Measurements from ENCODE around the gene C1R.
"Not testable (repeated sequence)": the region's sequence is repeated elsewhere in the genome, so short reads cannot be mapped to it uniquely, and the experiment has no call there.

The C1R gene

GRCh38 chr12:7058163-7058845, 33.9 kb downstream of the C1R start:
- no peak overlapping the region for H2AFZ ChIP-seq (ENCODE audit: low read depth, low read length)
- H3K4me1 ChIP-seq (ENCODE audit: low read length), result no peaks in the 10 kb centered on the region
- H3K27me3 ChIP-seq (ENCODE audit: low read depth, low read length), result peaks cover 46% of the 10 kb centered on the region
- H3K36me3 ChIP-seq (replicated peaks; ENCODE audit: low read depth, low read length), result no peaks in the 10 kb centered on the region
- H3K27ac ChIP-seq (ENCODE audit: low read length), result no peak overlapping the region
- H3K79me2 ChIP-seq (ENCODE audit: low read length), result no peaks in the 10 kb centered on the region
- no peak for TF ChIP-seq EZH2phosphoT487 (IDR thresholded peaks at IDR 0.05; ENCODE audit: low read depth)
- H4K20me1 ChIP-seq (ENCODE audit: insufficient read depth, low read length), result no peaks in the 10 kb centered on the region
- no peak overlapping the region for H3K9ac ChIP-seq (ENCODE audit: low read length)
- H3K4me2 ChIP-seq (ENCODE audit: low read length), result no peak overlapping the region
- H3K9me3 ChIP-seq (ENCODE audit: insufficient read depth, low read length), result no peaks in the 10 kb centered on the region
- H3K4me3 ChIP-seq (ENCODE audit: low read length), result no peak overlapping the region

- not testable (repeated sequence) for H3K9ac ChIP-seq (ENCODE audit: low read length); H3K4me3 ChIP-seq (ENCODE audit: low read length); H3K27ac ChIP-seq (ENCODE audit: low read length); H3K4me1 ChIP-seq (ENCODE audit: low read length); H4K20me1 ChIP-seq (ENCODE audit: insufficient read depth, low read length); H3K79me2 ChIP-seq (ENCODE audit: low read length); H2AFZ ChIP-seq (ENCODE audit: low read depth, low read length); H3K36me3 ChIP-seq (replicated peaks; ENCODE audit: low read depth, low read length); H3K9me3 ChIP-seq (ENCODE audit: insufficient read depth, low read length); H3K4me2 ChIP-seq (ENCODE audit: low read length)
- H3K27me3 ChIP-seq (ENCODE audit: low read depth, low read length), result peaks cover 42% of the 10 kb centered on the region
Measured at GRCh38 chr12:7055736-7056135, 36.5 kb downstream of the C1R start.

- Histone ChIP-seq H3K4me1 (ENCODE audit: low read length) (no peaks in the 10 kb centered on the region), H4K20me1 (ENCODE audit: insufficient read depth, low read length) (no peaks in the 10 kb centered on the region), H3K36me3 (replicated peaks; ENCODE audit: low read depth, low read length) (no peaks in the 10 kb centered on the region), H3K4me2 (ENCODE audit: low read length) (no peak overlapping the region), H3K27me3 (ENCODE audit: low read depth, low read length) (peaks cover 34% of the 10 kb centered on the region), H3K9me3 (ENCODE audit: insufficient read depth, low read length) (no peaks in the 10 kb centered on the region), H3K4me3 (ENCODE audit: low read length) (no peak overlapping the region), H3K27ac (ENCODE audit: low read length) (no peak overlapping the region), H3K9ac (ENCODE audit: low read length) (no peak overlapping the region), H2AFZ (ENCODE audit: low read depth, low read length) (no peak overlapping the region), H3K79me2 (ENCODE audit: low read length) (no peaks in the 10 kb centered on the region)
- TF ChIP-seq EZH2phosphoT487 (IDR thresholded peaks at IDR 0.05; ENCODE audit: low read depth) (no peak), CTCF (IDR thresholded peaks at IDR 0.05; ENCODE audit: low read depth, low read length) (no peak)
Measured at GRCh38 chr12:7054925-7055324, 37.3 kb downstream of the C1R start.

- H3K4me2 ChIP-seq (ENCODE audit: low read length); H3K27ac ChIP-seq (ENCODE audit: low read length); H3K4me1 ChIP-seq (ENCODE audit: low read length); H3K9ac ChIP-seq (ENCODE audit: low read length); H4K20me1 ChIP-seq (ENCODE audit: insufficient read depth, low read length); H3K9me3 ChIP-seq (ENCODE audit: insufficient read depth, low read length); H3K4me3 ChIP-seq (ENCODE audit: low read length); H2AFZ ChIP-seq (ENCODE audit: low read depth, low read length); H3K79me2 ChIP-seq (ENCODE audit: low read length); H3K36me3 ChIP-seq (replicated peaks; ENCODE audit: low read depth, low read length): not testable (repeated sequence)
- peaks cover 13% of the 10 kb centered on the region for H3K27me3 ChIP-seq (ENCODE audit: low read depth, low read length)
Measured at GRCh38 chr12:7049973-7050372, 42.3 kb downstream of the C1R start.

GRCh38 chr12:7049445-7049951, 42.7 kb downstream of the C1R start:
- not testable (repeated sequence) for H4K20me1 ChIP-seq (ENCODE audit: insufficient read depth, low read length); H3K36me3 ChIP-seq (replicated peaks; ENCODE audit: low read depth, low read length); H3K4me2 ChIP-seq (ENCODE audit: low read length); H3K27ac ChIP-seq (ENCODE audit: low read length); H3K79me2 ChIP-seq (ENCODE audit: low read length); H3K9me3 ChIP-seq (ENCODE audit: insufficient read depth, low read length); H3K4me3 ChIP-seq (ENCODE audit: low read length); H2AFZ ChIP-seq (ENCODE audit: low read depth, low read length); H3K9ac ChIP-seq (ENCODE audit: low read length); H3K4me1 ChIP-seq (ENCODE audit: low read length)
- H3K27me3 ChIP-seq (ENCODE audit: low read depth, low read length), result peaks cover 12% of the 10 kb centered on the region

- no peaks in the 10 kb centered on the region for H3K9me3 ChIP-seq (ENCODE audit: insufficient read depth, low read length)
- no peak overlapping the region for H3K4me2 ChIP-seq (ENCODE audit: low read length)
- H4K20me1 ChIP-seq (ENCODE audit: insufficient read depth, low read length), result no peaks in the 10 kb centered on the region
- no peak overlapping the region for H3K9ac ChIP-seq (ENCODE audit: low read length)
- H3K36me3 ChIP-seq (replicated peaks; ENCODE audit: low read depth, low read length), result no peaks in the 10 kb centered on the region
- H2AFZ ChIP-seq (ENCODE audit: low read depth, low read length), result peak overlapping the region; percentile 46
- TF ChIP-seq CTCF (IDR thresholded peaks at IDR 0.05; ENCODE audit: low read depth, low read length) (no peak), EZH2phosphoT487 (IDR thresholded peaks at IDR 0.05; ENCODE audit: low read depth) (no peak)
- H3K27me3 ChIP-seq (ENCODE audit: low read depth, low read length), result peaks cover under 1% of the 10 kb centered on the region; the same call in 1 of the 2 replicates
- no peak overlapping the region for H3K27ac ChIP-seq (ENCODE audit: low read length)
- no peaks in the 10 kb centered on the region for H3K79me2 ChIP-seq (ENCODE audit: low read length)
- H3K4me3 ChIP-seq (ENCODE audit: low read length), result no peak overlapping the region
- H3K4me1 ChIP-seq (ENCODE audit: low read length), result peaks cover 8% of the 10 kb centered on the region
Measured at GRCh38 chr12:7047306-7047705, 44.9 kb downstream of the C1R start.
